ENCODE data around the gene MYBBP1A.

GRCh38 chr17:4488989-4489595, 66.1 kb downstream of the MYBBP1A start:
- TF ChIP-seq RELA (CRISPR knock-in tag; IDR thresholded peaks at IDR 0.05; ENCODE audit: borderline replicate concordance) (no peak), IRF2 (CRISPR knock-in tag; IDR thresholded peaks at IDR 0.05; ENCODE audit: borderline replicate concordance, low read depth) (no peak), CTCF (IDR thresholded peaks at IDR 0.05) (no peak), ATF3 (CRISPR knock-in tag; conservative IDR thresholded peaks at IDR 0.05) (no peak), KAT7 (CRISPR knock-in tag; IDR thresholded peaks at IDR 0.05; ENCODE audit: borderline replicate concordance) (no peak)
